Naive B cell (primary cell): ENCODE measurements around the gene KAZN. TPM values are rescaled to one million over a fixed set of nuclear protein-coding genes. Genes with fewer than 3 reads are reported as not detected.
A peak's percentile ranks its signal among the peaks of the same experiment; 100 is the strongest.

Experiments used
- ATAC-seq, 2 donors: fragments of 150-1000 bp; cut with Tn5 transposase; 2 replicates each; pipeline ENCODE4 v1.10.0; 2021; ENCODE audit warnings: low read depth in 2 of 2, mild to moderate bottlenecking in 2 of 2, moderate library complexity in 2 of 2
- DNase-seq: peaks from one replicate; pipeline ENCODE4 v3.0.0; 2022
- H3K27ac Mint-ChIP-seq, 6 donors: one replicate each; pipeline ENCODE4 v1.8.0; 2020 to 2022; ENCODE audit warnings: mild to moderate bottlenecking in 6 of 6, mixed read lengths in 6 of 6, moderate library complexity in 5 of 6, inconsistent platforms in 2 of 6
- H3K27me3 Mint-ChIP-seq, 3 donors: one replicate each; pipeline ENCODE4 v1.8.0; 2021 to 2022; ENCODE audit warnings: mixed read lengths in 3 of 3, mild to moderate bottlenecking in 1 of 3
- H3K36me3 Mint-ChIP-seq, 2 donors: one replicate each; pipeline ENCODE4 v1.8.0; 2020 to 2022; ENCODE audit warnings: mixed read lengths in 2 of 2, inconsistent platforms in 1 of 2, mild to moderate bottlenecking in 1 of 2
- H3K4me1 Mint-ChIP-seq, 3 donors: one replicate each; pipeline ENCODE4 v1.8.0; 2020 to 2022; ENCODE audit warnings: mixed read lengths in 3 of 3, inconsistent platforms in 1 of 3, mild to moderate bottlenecking in 1 of 3, moderate library complexity in 1 of 3
- H3K4me3 Mint-ChIP-seq, 8 donors: one replicate each; pipeline ENCODE4 v1.8.0; 2020 to 2022; ENCODE audit warnings: mild to moderate bottlenecking in 8 of 8, mixed read lengths in 8 of 8, moderate library complexity in 8 of 8, inconsistent platforms in 2 of 8
- H3K9me3 Mint-ChIP-seq, 7 donors: one replicate each; pipeline ENCODE4 v1.8.0; 2020 to 2022; ENCODE audit warnings: mixed read lengths in 7 of 7, mild to moderate bottlenecking in 5 of 7, inconsistent platforms in 2 of 7, moderate library complexity in 1 of 7
- polyA plus RNA-seq, 6 donors: library from polyadenylated mRNA; unstranded; fragments of 300-500 nt; fragmentation: Illumina TruSeq; gene quantifications; one replicate each; pipeline ENCODE4 v1.2.3, GENCODE V29; 2021; ENCODE audit warnings: low read depth in 6 of 6

KAZN gene
- polyA plus RNA-seq, 6 donors from 2014 or later: 0.16 TPM; not detected in 5

DNA sequence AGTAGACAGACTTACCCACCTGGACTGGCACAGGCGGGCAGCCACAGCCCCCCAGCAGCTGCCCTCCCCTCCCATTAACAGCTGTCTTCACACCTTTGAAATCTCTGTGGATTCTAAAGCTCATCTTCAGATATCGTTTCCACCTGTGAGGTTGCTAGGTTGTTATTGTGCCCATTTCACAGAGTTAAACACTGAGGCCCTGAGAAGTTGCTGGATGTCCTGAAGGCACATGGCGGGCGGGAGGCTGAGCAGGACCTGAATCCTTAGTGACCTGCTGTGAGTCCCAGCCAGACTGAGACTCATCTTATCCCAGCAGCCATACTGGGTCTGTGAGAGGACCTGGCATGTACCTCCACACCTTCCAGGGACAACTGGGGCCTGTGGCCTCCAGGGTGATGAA is 420.3 kb downstream of the KAZN start:
- ATAC-seq: no peak
- Mint-ChIP-seq H3K9me3 (no peaks in the 10 kb centered on the region), H3K4me1 (no peaks in the 10 kb centered on the region), H3K27me3 (peaks cover 0 to 4% (median 0%) of the 10 kb centered on the region in 3 donors), H3K36me3 (no peaks in the 10 kb centered on the region), H3K27ac (no peak overlapping the region), H3K4me3 (no peak overlapping the region)
- DNase-seq: no peak

DNA sequence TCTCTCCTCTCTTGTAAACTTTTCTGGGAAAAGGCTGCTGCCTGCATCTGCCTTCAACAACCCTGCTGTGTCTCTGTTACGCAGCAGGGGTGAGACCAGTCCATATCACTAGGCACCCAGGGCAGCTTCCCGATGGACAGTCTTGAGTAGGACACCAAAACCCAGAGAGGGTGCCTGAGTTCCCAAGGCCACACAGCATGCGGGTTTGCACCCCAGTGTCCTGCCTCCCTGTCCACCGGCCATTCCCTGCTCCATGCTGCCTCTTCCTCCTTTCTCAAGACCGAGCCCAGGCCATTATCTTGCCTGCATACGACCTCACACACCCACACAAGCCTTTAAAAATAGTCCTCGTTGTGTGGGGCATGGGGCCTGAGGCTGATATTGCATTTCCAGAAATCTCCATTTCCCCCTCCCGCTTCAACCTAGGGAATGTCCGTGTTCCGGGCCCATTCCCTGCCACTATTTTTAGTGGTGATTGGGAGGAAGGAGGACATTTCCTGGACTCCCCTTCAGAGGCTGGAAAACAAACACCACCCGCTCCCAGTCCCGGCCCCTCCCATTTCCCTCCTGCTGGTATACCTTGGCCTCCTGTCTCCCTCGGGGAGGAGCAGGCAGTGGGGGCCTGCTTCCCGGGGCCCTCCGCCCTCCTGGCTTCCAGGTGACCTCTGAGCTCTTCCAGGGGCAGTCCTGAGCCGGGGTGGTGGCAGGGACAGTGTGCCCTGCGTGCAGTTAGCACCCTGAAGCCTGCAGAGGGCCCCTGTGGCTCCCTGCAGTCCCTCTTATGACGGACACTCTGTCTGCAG is 422.7 kb downstream of the KAZN start:
- no peaks in the 10 kb centered on the region for H3K9me3 Mint-ChIP-seq
- no peak overlapping the region for H3K4me3 Mint-ChIP-seq
- peaks cover 0 to 4% (median 0%) of the 10 kb centered on the region in 3 donors for H3K27me3 Mint-ChIP-seq
- DNase-seq: no peak
- no peaks in the 10 kb centered on the region for H3K36me3 Mint-ChIP-seq
- H3K27ac Mint-ChIP-seq: no peak overlapping the region
- H3K4me1 Mint-ChIP-seq: no peaks in the 10 kb centered on the region
- no peak for ATAC-seq

DNA sequence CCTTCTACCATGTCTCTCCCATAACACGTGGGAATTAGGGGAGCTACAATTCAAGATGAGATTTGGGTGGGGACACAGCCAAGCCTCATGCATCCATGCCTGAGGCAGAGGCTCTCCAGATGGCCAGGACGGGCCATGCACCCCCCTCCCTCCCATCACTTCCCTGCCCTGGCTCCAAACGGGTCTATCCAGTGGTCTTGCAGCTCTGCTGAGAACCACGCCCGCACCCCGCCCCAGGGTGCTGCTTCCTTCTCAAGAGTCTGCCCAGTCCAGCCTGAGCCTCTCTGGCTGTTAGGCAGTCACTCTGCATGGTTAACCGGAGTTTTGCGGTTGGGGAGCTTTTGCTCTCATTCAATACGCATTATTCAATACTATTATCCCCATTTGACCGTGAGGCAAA is 423.6 kb downstream of the KAZN start:
- Mint-ChIP-seq H3K9me3 (no peaks in the 10 kb centered on the region), H3K27me3 (peaks cover 0 to 4% (median 0%) of the 10 kb centered on the region in 3 donors), H3K4me1 (no peaks in the 10 kb centered on the region), H3K27ac (no peak overlapping the region), H3K36me3 (no peaks in the 10 kb centered on the region), H3K4me3 (no peak overlapping the region)
- no peak for ATAC-seq
- no peak for DNase-seq

DNA sequence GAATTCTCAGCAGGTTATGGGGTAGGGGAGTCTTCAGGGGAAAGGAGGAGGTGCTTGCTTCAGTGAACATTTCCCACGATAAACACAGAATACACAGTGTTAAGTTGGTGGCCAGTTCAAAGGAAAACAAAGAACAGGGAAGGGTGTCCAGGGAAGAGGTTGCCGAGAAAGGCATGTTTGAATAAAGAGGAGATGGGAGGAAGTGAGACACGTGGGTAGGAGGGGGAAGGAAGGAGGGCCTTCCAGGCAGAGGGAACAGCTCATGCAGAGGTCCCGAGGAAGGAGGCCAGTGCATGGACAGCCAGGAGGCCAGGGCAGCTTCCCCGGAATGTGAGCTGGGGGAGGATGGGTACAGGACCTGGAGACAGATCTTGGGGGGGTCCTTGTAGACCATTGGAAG is 424.7 kb downstream of the KAZN start:
- H3K4me1 Mint-ChIP-seq: no peaks in the 10 kb centered on the region
- H3K27me3 Mint-ChIP-seq: no peaks in the 10 kb centered on the region
- ATAC-seq (no peak), DNase-seq (no peak)
- H3K27ac Mint-ChIP-seq: no peak overlapping the region
- H3K36me3 Mint-ChIP-seq: no peaks in the 10 kb centered on the region
- no peaks in the 10 kb centered on the region for H3K9me3 Mint-ChIP-seq
- H3K4me3 Mint-ChIP-seq: no peak overlapping the region

DNA sequence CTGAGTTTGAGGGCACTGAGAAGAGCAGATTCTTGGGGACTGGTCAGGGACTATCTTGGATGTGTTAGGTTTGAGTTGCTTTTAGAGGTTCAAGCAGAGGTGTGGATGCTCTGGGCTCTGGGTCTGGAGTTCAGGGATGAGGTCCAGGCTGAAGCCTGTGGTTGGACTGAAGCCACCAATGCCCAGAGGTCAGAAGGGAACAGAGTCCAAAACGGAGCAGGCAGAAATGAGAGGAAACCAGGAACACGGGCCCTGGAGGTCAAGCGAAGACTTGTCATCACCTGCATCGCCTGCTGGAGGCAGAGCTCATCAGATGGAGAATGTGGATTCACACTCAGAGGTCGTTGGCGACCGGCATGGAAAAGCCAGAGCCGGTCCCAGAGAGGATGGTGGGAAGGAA is 425.5 kb downstream of the KAZN start:
- Mint-ChIP-seq H3K4me3 (no peak overlapping the region), H3K27ac (peak overlapping the region in 1 of 6 donors; percentile 77), H3K36me3 (no peaks in the 10 kb centered on the region), H3K9me3 (no peaks in the 10 kb centered on the region), H3K27me3 (no peaks in the 10 kb centered on the region), H3K4me1 (no peaks in the 10 kb centered on the region)
- ATAC-seq (no peak), DNase-seq (no peak)

DNA sequence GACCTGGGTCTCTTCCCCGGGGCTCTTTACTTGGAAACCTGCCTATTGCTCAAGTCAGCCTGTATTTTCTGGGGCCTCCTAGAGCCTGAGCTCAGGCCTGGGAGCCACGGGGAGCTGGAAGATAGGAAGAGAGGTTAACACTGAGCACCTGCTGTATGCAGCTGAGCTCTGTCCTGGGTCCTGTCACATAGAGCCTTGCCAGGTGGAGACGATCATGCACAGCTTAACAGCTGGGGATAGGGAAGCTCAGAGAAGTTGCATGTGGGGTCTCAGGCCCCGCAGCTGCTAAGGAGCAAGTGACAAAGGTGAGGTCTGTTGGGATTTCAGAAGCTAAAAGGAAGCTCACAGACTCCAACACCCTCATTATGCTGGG is 427.6 kb downstream of the KAZN start:
- Mint-ChIP-seq H3K27me3 (peaks cover 0 to 8% (median 0%) of the 10 kb centered on the region in 3 donors), H3K9me3 (no peaks in the 10 kb centered on the region), H3K36me3 (no peaks in the 10 kb centered on the region), H3K4me1 (no peaks in the 10 kb centered on the region), H3K4me3 (no peak overlapping the region), H3K27ac (no peak overlapping the region)
- no peak for DNase-seq
- ATAC-seq: no peak

DNA sequence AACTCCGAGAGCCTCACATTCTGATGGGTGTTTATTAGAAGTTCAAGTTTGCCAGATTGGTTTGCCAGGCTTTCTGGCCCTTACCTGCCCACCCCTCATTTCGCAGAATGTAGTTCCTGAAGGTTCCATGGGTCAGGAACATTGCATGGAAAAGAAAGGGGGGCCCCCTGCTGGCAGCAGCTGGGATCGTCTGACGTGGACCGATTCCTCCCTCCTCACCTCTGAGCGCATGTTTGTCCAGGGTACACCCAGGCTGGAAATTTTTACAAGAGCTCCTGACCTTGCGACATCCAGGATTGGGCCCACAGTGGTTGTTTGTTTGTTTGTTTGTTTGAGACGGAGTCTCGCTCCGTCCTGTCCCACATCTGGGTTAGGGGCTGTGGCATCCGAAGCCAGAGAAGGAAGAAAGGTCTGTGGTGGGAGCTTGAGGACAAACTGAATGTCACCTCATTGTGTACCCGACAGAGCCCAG is 429.1 kb downstream of the KAZN start:
- ATAC-seq (no peak), DNase-seq (no peak)
- Mint-ChIP-seq H3K27ac (peak overlapping the region in 1 of 6 donors; percentile 76), H3K27me3 (peaks cover 0 to 8% (median 0%) of the 10 kb centered on the region in 3 donors), H3K4me3 (no peak overlapping the region), H3K9me3 (no peaks in the 10 kb centered on the region), H3K36me3 (no peaks in the 10 kb centered on the region), H3K4me1 (peaks cover 0 to 3% (median 0%) of the 10 kb centered on the region in 3 donors)

DNA sequence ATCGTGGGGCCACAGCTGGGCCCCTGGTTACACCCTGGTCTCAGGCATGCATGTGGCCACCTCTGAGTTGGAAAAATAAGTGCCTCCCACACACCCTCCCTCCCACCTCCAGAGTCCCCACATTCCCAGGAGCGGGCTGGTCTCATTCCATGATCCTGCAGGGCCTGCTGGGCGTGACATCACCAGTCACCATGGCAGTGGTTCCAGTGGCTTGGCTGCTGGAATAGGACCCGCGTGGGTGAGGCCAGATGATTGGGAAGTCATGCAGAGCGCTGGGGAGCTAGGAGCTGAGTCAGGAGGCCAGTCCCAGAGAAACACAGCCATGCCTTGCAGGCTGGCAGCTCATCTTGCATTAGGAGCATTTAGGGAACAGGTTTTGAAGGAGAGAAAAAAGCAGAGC is 429.6 kb downstream of the KAZN start:
- H3K27me3 Mint-ChIP-seq: peaks cover 0 to 8% (median 0%) of the 10 kb centered on the region in 3 donors

DNA sequence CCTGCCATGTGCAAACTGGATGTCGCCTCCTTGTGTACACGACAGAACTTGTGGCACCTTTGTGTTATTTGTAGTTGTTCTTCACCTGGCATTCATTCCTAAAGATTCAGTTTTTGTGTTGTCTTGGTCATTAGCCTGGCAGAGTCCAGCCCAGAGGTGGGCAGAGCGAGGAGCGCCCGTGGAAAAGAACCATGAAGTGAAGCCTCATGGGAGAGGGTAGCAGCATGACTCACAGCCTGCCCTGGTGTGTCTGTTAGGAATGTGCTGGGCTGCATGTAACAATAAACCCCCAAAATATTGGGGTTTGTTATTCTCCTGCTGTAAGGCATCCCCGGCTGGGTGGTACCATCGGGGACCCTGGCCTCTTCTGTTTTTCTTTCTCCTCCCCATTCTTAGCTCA is 430.1 kb downstream of the KAZN start:
- no peak overlapping the region for H3K4me3 Mint-ChIP-seq
- peaks cover 0 to 8% (median 0%) of the 10 kb centered on the region in 3 donors for H3K27me3 Mint-ChIP-seq
- H3K27ac Mint-ChIP-seq: peak overlapping the region in 1 of 6 donors; percentile 39
- peaks cover 0 to 3% (median under 1%) of the 10 kb centered on the region in 3 donors for H3K4me1 Mint-ChIP-seq
- H3K9me3 Mint-ChIP-seq: no peaks in the 10 kb centered on the region
- no peak for ATAC-seq
- H3K36me3 Mint-ChIP-seq: no peaks in the 10 kb centered on the region
- DNase-seq: no peak

More for the DNA sequence above, 429.6 kb downstream of the KAZN start:
- Mint-ChIP-seq H3K36me3 (no peaks in the 10 kb centered on the region), H3K4me3 (no peak overlapping the region), H3K4me1 (peaks cover 0 to 3% (median 0%) of the 10 kb centered on the region in 3 donors), H3K27ac (peak overlapping the region in 1 of 6 donors; percentile 15), H3K9me3 (no peaks in the 10 kb centered on the region)
- no peak for ATAC-seq
- no peak for DNase-seq

DNA sequence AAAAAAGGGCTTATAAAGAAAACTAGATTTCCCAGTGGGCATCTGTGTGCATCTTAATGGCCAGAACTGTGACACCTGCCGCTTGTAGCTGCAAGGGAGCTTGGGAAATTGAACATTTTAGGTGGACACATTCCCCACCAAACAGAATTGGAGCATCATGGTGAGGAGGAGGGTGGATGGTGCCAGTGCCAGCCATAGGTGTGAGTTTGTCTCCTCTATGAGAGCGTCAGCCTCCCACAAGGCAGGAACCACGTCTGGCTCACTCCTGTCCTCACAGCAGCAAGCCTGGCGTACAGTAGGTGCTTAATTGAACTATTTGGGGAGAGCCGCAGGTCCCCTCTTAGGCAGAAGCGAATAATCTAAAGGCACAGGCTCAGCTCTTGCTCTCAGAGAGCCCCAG is 430.6 kb downstream of the KAZN start:
- H3K9me3 Mint-ChIP-seq: no peaks in the 10 kb centered on the region
- peak overlapping the region in 1 of 6 donors; percentile 39 for H3K27ac Mint-ChIP-seq
- H3K27me3 Mint-ChIP-seq: peaks cover 0 to 8% (median 1%) of the 10 kb centered on the region in 3 donors
- peaks cover 0 to 5% (median 3%) of the 10 kb centered on the region in 3 donors for H3K4me1 Mint-ChIP-seq
- H3K4me3 Mint-ChIP-seq: peak overlapping the region in 1 of 8 donors; percentile 60
- no peak for DNase-seq
- no peaks in the 10 kb centered on the region for H3K36me3 Mint-ChIP-seq
- ATAC-seq: no peak

DNA sequence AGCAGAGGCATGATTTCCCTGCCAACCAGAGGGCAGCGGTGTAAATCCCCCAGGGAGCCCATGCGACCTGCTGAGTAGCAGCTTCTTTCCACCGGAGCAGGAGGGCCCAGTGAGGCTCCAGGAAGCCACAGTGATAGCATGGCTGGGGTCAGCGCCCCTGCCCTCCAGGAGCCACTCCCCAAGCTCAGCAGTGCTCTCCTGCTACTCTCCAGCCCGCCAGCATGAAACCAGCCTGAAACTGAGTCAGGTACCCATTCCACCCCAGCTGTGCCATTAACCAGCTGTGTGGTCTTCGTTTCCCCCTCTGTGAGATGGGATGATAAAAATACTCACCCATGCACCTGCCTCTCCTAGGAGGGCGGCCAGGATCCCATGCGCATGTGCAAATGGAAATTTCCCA is 431.3 kb downstream of the KAZN start:
- Mint-ChIP-seq H3K27me3 (peaks cover 0 to 8% (median 4%) of the 10 kb centered on the region in 3 donors), H3K4me1 (peaks cover 0 to 6% (median 3%) of the 10 kb centered on the region in 3 donors), H3K27ac (no peak overlapping the region), H3K4me3 (no peak overlapping the region), H3K36me3 (no peaks in the 10 kb centered on the region), H3K9me3 (no peaks in the 10 kb centered on the region)
- no peak for ATAC-seq
- DNase-seq: no peak

DNA sequence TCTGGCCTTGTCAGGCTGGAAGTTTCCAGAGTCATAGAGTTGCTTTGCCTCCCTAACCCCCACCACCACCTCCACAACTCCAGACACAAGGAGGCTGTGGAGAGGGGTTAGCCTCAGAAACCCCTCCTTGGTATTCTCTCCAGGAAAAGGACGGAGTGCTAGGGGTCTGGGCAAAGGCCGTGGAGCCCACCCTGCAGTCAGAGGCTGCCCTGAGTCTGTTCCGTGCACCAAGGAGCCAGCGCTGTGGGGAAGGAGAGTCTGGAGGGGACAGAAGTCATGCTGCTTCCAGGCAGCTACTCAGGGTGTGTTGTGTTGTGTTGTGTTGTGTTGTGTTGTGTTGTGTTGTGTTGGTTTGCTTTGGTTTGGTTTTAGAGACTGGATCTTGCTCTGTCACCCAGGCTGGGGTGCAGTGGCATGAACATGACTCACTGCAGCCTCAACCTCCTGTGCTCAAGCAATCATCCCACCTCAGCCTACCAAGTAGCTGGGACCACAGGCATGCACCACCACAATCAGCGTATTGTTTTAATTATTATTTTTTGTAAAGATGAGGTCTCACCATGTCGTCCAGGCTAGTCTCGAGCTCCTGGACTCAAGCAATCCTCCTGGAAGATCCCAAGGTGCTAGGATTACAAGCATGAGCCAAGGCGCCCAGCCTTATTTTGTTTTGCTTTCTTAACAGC is 432.9 kb downstream of the KAZN start:
- ATAC-seq (no peak), DNase-seq (no peak)
- Mint-ChIP-seq H3K9me3 (no peaks in the 10 kb centered on the region), H3K27ac (no peak overlapping the region), H3K4me1 (peaks cover 0 to 6% (median 3%) of the 10 kb centered on the region in 3 donors), H3K27me3 (peaks cover 0 to 8% (median 4%) of the 10 kb centered on the region in 3 donors), H3K36me3 (no peaks in the 10 kb centered on the region), H3K4me3 (no peak overlapping the region)

DNA sequence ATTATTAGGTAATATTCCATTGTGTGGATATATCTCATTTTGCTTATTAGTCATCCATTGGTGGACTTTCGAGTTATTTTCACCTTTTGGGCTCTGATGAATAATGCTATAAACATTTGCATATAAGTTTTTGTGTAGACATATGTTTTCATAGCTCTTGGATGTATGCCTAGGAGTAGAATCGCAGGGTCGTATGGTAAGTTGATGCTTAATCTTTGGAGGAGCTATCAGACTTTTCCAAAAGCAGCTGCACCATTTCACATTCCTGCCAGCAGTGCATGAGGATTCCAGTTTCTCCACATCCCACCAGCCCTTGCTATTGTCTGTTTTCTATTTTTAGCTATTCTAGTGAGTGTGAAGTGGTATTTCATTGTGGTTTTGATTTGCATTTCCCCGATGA is 434.8 kb downstream of the KAZN start:
- H3K4me1 Mint-ChIP-seq: peaks cover 0 to 6% (median 3%) of the 10 kb centered on the region in 3 donors
- H3K27me3 Mint-ChIP-seq: peaks cover 0 to 8% (median 4%) of the 10 kb centered on the region in 3 donors
- H3K36me3 Mint-ChIP-seq: no peaks in the 10 kb centered on the region
- DNase-seq (no peak), ATAC-seq (no peak)
- no peaks in the 10 kb centered on the region for H3K9me3 Mint-ChIP-seq
- no peak overlapping the region for H3K4me3 Mint-ChIP-seq
- no peak overlapping the region for H3K27ac Mint-ChIP-seq

DNA sequence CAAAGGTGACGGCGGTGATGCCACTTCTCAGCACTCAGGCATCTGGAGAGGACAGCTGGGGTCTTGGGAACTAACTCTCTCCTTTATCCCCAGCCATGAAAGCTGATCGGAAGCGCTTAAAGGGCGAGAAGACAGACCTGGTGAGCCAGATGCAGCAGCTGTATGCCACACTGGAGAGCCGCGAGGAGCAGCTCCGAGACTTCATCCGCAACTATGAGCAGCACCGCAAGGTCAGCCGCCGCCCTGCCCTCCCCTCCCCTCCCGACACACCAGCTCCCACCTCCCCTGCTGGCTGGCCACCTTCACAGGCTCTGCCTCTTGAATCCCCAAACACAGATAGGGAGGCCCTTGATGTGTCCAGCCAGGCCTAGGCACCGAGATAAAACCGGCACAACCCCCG is 436.2 kb downstream of the KAZN start:
- ATAC-seq (no peak), DNase-seq (no peak)
- H3K4me1 Mint-ChIP-seq: peaks cover 0 to 6% (median 3%) of the 10 kb centered on the region in 3 donors

More for the DNA sequence above, 436.2 kb downstream of the KAZN start:
- Mint-ChIP-seq H3K9me3 (no peaks in the 10 kb centered on the region), H3K36me3 (no peaks in the 10 kb centered on the region), H3K27ac (no peak overlapping the region), H3K4me3 (no peak overlapping the region), H3K27me3 (peaks cover 0 to 4% (median 2%) of the 10 kb centered on the region in 3 donors)
